Urothelium cell line (cell line): Measurements from ENCODE around the gene RABGEF1.
A peak's percentile ranks its signal among the peaks of the same experiment; 100 is the strongest.
"Not testable (repeated sequence)": the region's sequence is repeated elsewhere in the genome, so short reads cannot be mapped to it uniquely, and the experiment has no call there.

Experiments
- DNase-seq: peaks from one replicate; pipeline ENCODE4 v3.0.0; 2011; ENCODE audit warnings: low spot score, mixed read lengths
- FAIRE-seq: peaks from 2 replicates; lab custom pipeline; 2011; peaks lifted over from hg19 to GRCh38; lab: Jason Lieb, UNC

Gene RABGEF1

DNA sequence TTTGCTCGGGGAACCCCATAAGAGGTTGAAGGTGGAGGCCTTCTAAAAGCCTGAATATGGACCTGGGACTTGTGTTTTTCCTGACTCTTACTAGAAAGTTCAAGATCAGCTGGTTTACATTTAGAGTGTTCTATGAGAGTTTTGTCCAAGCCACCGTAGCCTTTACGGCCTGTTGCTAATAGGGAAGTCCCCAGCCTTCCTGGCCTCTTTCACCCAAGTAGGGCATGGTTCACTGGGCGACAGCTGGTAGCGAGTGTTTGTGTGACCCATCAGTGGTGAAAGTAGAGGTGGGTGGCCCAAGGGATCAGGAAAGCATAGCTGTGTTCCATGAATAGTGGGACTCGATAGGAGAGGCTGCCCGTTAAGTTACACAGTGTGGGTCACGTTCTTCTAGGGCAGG is 60.1 kb downstream of the RABGEF1 start:
- FAIRE-seq: no peak

DNA sequence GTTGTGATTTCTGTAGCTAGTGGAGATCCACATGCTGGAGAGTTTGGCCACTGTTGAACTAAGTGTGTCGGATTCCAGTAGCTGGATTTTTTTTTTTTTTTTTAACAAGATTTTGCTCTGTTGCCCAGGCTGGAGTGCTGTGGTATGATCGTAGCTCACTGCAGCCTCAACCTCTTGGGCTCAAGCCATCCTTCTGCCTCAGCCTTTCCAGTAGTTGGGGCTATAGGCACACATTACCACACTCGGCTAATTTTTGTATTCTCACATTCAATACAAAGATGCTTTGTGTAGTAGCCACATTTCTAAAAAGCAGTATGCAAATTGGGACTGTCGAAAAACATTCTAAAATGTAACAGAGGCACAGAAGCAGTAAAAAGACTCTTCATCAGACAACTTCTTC is 63.5 kb downstream of the RABGEF1 start:
- no peak for FAIRE-seq
- DNase-seq: no peak

More for the DNA sequence above, 60.1 kb downstream of the RABGEF1 start:
- DNase-seq: no peak

DNA sequence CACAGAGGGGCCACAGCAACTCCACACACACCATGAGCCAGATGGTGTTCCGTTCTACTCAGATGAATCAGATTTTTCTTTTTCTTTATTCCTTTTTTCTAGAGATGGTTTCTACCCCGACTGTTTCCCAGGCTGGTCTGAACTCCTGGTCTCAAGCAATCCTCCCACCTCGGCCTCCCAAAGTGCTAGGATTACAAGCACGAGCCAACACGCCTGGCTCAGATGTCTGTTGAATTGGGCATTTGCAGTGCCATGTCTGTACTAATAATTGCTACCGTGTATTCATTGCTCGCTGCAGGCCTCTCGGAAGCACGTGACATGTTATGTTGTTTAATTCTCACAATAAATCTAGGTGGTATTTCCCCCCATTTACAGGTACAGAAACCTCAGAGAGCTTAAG is 67.2 kb downstream of the RABGEF1 start:
- DNase-seq (no peak), FAIRE-seq (no peak)

- DNase-seq (no peak), FAIRE-seq (no peak)
Measured at GRCh38 chr7:66810716-66811115, 70.2 kb downstream of the RABGEF1 start.

GRCh38 chr7:66815186-66815875 is 74.8 kb downstream of the RABGEF1 start:
- not testable (repeated sequence) for FAIRE-seq, DNase-seq

DNA sequence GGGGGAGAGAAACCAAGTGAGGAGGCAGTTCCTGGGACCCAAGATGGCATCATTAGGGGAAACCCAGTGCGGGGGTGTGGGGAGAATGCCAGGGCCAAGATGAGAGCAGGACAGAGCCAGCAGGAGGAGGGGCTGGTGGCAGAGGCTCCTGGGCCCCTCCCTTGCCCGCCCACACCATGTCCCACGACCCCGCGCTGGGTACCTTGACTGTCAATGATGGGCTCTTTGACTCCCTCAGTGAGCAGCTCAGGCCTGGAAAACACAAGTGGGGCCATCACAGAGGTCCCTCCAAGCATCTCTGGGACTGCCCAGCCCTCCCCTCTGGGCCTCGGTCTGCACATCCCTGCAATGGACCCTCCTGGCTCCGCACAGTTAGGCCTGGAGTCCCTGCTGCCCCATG is 75.4 kb downstream of the RABGEF1 start:
- DNase-seq: no peak
- no peak for FAIRE-seq

GRCh38 chr7:66816658-66817057 is 76.1 kb downstream of the RABGEF1 start:
- not testable (repeated sequence) for FAIRE-seq, DNase-seq

DNA sequence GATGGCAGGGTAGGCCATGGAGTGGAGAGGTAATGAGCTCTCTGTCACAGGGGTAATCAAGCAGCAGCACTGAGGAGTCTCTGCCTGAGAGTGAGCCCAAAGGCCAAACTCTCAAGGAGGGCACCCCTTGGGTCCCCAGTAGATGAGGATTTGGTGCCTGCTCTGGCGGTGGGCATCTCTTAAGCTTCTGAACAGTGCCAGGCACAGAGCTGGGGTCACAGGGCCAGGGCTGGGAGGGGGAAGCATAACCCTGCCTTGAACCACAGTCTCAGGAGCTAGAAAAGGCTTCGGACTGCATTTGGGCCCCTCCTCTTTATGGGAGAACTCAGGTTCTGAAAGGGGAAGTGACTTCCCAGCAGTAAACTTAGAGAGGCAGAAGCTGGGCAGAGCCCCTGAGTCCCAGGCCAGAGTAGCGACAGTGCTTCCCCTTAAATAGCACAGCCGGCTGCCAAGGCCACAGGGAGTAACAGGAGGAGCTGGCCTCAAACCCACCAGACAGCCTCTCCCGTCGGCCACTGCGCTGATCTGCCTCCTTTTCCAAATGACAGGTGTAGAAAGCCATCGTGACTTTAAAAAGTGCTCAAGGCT is 76.8 kb downstream of the RABGEF1 start:
- FAIRE-seq, DNase-seq: not testable (repeated sequence)

GRCh38 chr7:66817956-66818355 is 77.4 kb downstream of the RABGEF1 start:
- FAIRE-seq, DNase-seq: not testable (repeated sequence)

DNA sequence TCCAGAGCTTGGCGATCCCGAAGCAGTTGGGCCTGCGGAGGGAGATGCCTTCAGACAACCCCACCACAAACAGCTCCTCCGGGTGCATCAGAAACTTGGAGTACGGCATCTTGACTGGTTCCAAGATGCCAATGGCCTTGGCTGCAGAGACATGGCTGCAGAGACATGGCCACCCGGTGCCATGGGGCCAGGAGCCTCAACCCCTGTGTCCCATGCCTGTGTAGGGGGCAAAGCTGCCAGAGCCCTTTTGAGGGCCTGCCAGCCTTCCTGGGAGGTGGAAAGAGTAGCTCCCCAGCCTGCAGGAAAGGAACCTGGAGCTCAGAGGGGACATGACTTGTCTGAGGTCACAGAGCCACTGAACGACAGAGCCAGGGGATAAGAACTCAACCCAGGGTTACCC is 83.5 kb downstream of the RABGEF1 start:
- FAIRE-seq: no peak
- DNase-seq: no peak

DNA sequence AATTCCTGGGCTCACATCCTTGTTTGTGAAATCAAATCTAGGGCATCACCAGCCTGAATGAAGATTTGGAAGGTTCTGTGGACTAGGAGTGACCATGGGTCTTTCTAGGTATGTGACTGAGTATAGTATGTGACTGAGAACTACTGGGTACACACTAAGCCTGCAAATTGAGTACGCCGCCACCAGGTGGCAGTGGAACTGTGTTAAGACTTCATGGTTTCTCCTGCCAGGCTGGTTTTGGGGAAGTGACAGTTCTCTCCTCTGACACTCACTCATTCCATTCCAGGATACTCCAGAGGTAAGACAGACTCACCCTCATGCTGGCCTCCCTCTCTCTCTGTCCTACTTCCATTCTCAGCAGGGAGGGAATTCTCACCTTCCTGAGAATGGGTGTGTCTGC is 85.0 kb downstream of the RABGEF1 start:
- FAIRE-seq: peak; percentile 81
- DNase-seq: not testable (repeated sequence)

DNA sequence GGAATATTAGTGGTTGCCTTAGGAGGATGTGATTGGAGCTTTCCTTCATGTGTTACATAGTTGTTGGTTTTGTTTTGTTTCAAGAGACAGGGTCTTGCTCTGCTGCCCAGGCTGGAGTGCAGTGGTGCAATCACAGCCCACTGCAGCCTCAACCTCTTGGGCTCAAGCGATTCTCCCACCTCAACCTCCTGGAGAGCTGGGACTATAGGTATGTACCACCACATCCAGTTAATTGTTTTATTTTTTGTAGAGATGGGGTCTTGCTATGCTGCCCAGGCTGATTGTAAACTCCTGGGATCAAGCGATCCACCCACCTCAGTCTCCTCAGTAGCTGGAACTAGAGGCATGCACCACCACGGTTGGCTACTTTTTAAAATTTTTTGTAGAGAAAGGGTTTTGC is 86.1 kb downstream of the RABGEF1 start:
- DNase-seq (no peak), FAIRE-seq (no peak)

DNA sequence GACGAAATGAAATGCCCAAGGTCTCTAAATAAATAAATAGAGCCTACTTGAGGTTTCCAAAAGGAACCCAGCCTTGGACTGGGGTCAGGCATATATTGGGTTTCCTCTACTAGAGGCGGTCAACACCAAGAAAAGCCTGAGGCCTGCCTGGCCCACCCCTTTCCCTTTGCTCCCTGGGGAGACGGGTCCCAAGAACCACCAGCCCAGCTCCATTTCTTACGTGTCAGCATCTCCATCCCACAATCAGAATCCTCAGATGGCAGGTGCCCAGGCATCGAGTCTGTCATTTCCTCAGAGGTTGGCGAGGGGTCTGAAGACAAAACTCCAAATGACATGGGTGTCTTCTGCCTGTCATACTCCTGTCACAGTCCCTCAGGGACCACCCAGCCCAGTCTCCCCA is 90.4 kb downstream of the RABGEF1 start:
- not testable (repeated sequence) for DNase-seq, FAIRE-seq

DNA sequence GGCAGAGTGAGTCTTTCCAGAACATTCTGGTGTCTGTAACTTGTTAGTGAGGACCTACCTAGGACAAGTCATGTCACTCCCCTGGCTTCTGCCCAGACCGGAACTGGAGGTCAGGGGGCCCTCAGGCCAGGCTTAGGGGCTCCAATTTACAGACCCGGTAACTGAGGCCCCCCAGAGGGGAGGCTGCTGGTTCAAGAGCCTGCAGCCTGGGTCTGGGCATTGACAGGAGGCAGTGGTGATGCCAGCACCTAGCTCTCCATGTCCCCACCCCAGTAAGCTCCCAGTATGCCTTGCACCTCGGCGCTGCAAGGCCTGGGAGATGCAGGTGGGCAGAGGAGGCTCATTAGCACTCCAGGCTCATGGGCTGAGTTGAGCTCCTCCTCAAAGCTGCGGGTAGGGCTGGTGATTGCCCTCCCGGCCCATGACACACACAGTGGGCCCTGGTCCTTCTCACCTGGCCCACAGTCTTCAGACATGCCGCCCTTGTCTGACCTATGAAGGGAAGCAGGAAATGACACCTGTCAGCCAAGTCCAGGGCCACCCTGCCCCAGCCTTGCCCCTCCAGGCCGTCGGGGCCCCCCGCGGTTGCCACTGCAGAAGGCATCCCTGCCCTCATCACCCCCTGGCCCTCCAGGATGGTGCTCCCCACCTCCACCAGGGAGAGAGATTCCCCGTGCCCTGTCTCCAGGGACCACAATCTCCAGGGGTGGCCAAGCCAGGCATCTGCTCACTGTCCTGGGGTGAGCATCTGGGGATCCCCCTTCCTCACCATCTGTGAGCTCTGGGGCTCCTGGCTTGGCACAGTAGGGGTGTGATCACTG is 92.2 kb downstream of the RABGEF1 start:
- FAIRE-seq (no peak), DNase-seq (no peak)

GRCh38 chr7:66837007-66837406 is 96.5 kb downstream of the RABGEF1 start:
- FAIRE-seq: peak; percentile 63

GRCh38 chr7:66837661-66838060 is 97.1 kb downstream of the RABGEF1 start:
- DNase-seq (no peak), FAIRE-seq (no peak)

More at GRCh38 chr7:66837007-66837406, 96.5 kb downstream of the RABGEF1 start:
- DNase-seq: no peak

GRCh38 chr7:66839814-66840213 is 99.3 kb downstream of the RABGEF1 start:
- DNase-seq (no peak), FAIRE-seq (no peak)

GRCh38 chr7:66840316-66840715 is 99.8 kb downstream of the RABGEF1 start:
- DNase-seq (no peak), FAIRE-seq (no peak)

DNA sequence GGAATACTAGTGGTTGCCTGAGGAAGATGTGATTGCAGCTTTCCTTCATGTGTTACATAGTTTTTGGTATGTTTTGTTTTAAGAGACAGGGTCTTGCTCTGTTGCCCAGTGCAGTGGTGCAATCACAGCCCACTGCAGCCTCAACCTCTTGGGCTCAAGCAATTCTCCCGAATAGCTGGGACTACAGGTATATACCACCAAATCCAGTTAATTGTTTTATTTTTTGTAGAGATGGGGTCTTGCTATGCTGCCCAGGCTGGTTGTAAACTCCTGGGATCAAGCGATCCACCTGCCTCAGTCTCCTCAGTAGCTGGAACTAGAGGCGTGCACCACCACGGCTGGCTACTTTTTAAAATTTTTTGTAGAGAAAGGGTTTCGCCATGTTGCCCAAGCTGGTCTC is 101.4 kb downstream of the RABGEF1 start:
- DNase-seq (no peak), FAIRE-seq (no peak)

DNA sequence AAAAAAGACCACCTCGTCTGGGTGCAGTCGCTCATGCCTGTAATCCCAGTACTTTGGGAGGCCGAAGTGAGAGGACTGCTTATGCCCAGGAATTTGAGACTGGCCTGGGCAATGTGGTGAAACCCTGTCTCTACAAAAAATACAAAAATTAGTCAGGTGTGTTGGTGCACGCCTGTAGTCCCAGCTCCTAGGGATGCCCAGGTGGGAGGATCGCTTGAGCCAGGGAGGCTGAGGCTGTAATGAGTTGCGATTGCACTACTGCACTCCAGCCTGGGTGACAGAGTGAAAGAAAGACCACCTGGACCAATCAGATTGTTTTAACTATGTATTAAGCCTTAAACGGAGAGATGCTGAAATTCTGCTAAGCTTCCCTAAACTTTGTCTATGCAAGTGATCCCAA is 103.0 kb downstream of the RABGEF1 start:
- not testable (repeated sequence) for DNase-seq, FAIRE-seq

GRCh38 chr7:66844552-66845378 is 104.2 kb downstream of the RABGEF1 start:
- FAIRE-seq: peak; percentile 78
- peak; percentile 99 for DNase-seq
